Calu3 (cell line): Measurements from ENCODE around the gene NUDT14. TPM values are rescaled to one million over a fixed set of nuclear protein-coding genes. Genes with fewer than 3 reads are reported as not detected.

Source experiments
- BruUV-seq: library from RNA; stranded (reverse); fragments of 400-500 nt; replicated peaks from 2 replicates; lab custom pipeline; 2021; lab: Mats Ljungman, UMichigan
- CTCF ChIA-PET: fragments of 300-600 bp; sonication (Branson Sonifier 250); formaldehyde crosslinking; loops from one replicate; lab custom pipeline; 2022; ENCODE audit warnings: antibody characterized with exemption; lab: Charles Lee
- DNase-seq: peaks from one replicate; pipeline ENCODE4 v3.0.0; 2022
- H3K27ac Mint-ChIP-seq: one replicate; pipeline ENCODE4 v1.8.0; 2022; ENCODE audit warnings: mixed read lengths; ENCODE audit not compliant: unreplicated experiment
- H3K27me3 Mint-ChIP-seq: one replicate; pipeline ENCODE4 v1.8.0; 2022; ENCODE audit warnings: mixed read lengths; ENCODE audit not compliant: unreplicated experiment
- H3K36me3 Mint-ChIP-seq: one replicate; pipeline ENCODE4 v1.8.0; 2022; ENCODE audit warnings: mild to moderate bottlenecking, moderate library complexity, mixed read lengths; ENCODE audit not compliant: insufficient read depth, unreplicated experiment
- H3K4me1 Mint-ChIP-seq: one replicate; pipeline ENCODE4 v1.8.0; 2022; ENCODE audit warnings: mild to moderate bottlenecking, low read depth, mixed read lengths; ENCODE audit not compliant: unreplicated experiment
- H3K4me3 Mint-ChIP-seq: one replicate; pipeline ENCODE4 v1.8.0; 2022; ENCODE audit warnings: mild to moderate bottlenecking, low read depth, moderate library complexity, mixed read lengths; ENCODE audit not compliant: unreplicated experiment
- H3K9me3 Mint-ChIP-seq: one replicate; pipeline ENCODE4 v1.8.0; 2022; ENCODE audit warnings: low read depth, mixed read lengths; ENCODE audit not compliant: unreplicated experiment
- intact Hi-C: fragments of 100-400 bp; cut with micrococcal nuclease; formaldehyde crosslinking; loops from one replicate; pipeline ENCODE4 v1.10.0; 2022; ENCODE audit not compliant: unreplicated experiment
- total RNA-seq: library from RNA; stranded (reverse); gene quantifications from 2 replicates; pipeline ENCODE4 v1.2.3, GENCODE V29; 2022
- TF ChIP-seq, protein P1 (sequence below): fragments of 200-600 bp; IDR thresholded peaks from one replicate; pipeline ENCODE4 v1.8.0; 2022; ENCODE audit warnings: antibody characterized with exemption; ENCODE audit not compliant: unreplicated experiment

Gene NUDT14
- total RNA-seq, 1 experiment from 2014 or later: 38.0 TPM

DNA sequence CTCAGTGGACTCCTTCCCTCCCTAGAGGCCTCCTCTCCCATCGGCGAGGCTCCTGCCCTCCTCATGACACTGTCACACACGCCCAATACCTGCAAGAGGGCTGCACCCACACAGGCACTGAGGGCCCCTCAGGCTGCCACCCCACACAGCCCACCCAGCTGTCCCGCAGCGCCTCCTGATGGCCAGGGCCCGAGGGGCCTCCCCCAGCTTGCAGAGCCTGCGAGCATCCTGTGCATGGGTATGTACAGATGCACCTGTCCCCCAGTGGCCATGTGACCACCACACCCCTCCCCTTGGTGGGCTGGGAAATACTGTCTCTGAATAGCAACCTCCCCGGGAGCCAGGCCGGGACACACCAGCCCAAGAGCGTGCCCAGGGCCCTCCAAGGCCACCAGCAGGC lies 19.0 kb upstream of the NUDT14 start:
- peaks cover 8% of the 10 kb centered on the region for H3K36me3 Mint-ChIP-seq
- no peaks in the 10 kb centered on the region for H3K9me3 Mint-ChIP-seq
- no TSS peak for BruUV-seq
- no peak overlapping the region for H3K4me3 Mint-ChIP-seq
- no peak for DNase-seq
- peaks cover 15% of the 10 kb centered on the region for H3K4me1 Mint-ChIP-seq
- peaks cover 46% of the 10 kb centered on the region for H3K27me3 Mint-ChIP-seq
- CTCF ChIA-PET: no interaction called here
- TF ChIP-seq, protein P1, sequence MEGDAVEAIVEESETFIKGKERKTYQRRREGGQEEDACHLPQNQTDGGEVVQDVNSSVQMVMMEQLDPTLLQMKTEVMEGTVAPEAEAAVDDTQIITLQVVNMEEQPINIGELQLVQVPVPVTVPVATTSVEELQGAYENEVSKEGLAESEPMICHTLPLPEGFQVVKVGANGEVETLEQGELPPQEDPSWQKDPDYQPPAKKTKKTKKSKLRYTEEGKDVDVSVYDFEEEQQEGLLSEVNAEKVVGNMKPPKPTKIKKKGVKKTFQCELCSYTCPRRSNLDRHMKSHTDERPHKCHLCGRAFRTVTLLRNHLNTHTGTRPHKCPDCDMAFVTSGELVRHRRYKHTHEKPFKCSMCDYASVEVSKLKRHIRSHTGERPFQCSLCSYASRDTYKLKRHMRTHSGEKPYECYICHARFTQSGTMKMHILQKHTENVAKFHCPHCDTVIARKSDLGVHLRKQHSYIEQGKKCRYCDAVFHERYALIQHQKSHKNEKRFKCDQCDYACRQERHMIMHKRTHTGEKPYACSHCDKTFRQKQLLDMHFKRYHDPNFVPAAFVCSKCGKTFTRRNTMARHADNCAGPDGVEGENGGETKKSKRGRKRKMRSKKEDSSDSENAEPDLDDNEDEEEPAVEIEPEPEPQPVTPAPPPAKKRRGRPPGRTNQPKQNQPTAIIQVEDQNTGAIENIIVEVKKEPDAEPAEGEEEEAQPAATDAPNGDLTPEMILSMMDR: no peak
- no peak overlapping the region for H3K27ac Mint-ChIP-seq
- intact Hi-C loops: no loop called here

DNA sequence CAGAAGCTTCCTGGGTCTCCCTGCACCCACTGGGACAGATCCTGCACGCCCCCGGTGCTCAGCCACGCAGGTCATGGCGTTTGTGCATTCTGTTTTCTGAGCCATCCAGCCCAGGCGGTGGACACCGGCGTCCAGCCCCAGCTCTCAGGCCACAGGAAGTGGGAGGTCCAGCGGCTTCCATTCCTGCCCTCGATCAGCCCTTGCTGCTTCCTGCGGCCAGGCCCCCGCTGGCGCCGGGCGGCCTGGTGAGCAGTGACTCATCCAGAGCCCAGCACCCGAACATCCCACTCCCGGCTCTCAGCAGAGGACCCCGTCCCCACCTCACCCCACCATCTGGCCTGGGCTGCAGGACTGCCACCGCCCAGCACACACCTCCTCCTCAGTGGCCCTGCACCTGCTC lies 18.0 kb upstream of the NUDT14 start:
- H3K27me3 Mint-ChIP-seq: peaks cover 56% of the 10 kb centered on the region
- H3K9me3 Mint-ChIP-seq: no peaks in the 10 kb centered on the region
- peaks cover 18% of the 10 kb centered on the region for H3K4me1 Mint-ChIP-seq
- intact Hi-C loops: no loop called here
- no TSS peak for BruUV-seq
- CTCF ChIA-PET: interaction anchor here (0.9 kb wide), 1 partner anchor 104 kb away, joined by 3 read pairs; no protein-coding TSS in a partner anchor
- no peak overlapping the region for H3K4me3 Mint-ChIP-seq
- no peaks in the 10 kb centered on the region for H3K36me3 Mint-ChIP-seq
- TF ChIP-seq, protein P1: no peak
- DNase-seq: no peak
- no peak overlapping the region for H3K27ac Mint-ChIP-seq

DNA sequence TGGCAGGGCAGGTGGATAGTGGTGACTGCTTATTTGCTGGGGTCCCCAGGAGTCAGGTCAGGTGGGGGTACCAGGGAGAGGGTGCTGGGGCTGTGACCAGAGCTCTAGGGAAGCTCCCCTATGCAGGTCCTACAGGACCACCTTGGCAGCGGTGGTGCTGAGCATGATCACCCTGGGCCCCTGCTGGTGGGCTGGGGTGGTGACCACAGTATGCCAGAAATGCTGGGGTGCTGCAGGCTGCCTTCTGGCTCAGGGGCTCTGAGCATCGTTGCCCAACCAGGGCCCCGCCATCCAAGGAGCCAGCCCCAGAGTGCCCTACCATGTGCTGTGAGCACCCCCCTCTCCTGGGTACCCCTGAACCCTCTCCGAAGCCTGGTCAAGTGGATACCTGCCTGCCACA lies 17.5 kb upstream of the NUDT14 start:
- no TSS peak for BruUV-seq
- intact Hi-C loops: no loop called here
- Mint-ChIP-seq H3K4me3 (no peak overlapping the region), H3K27me3 (peaks cover 61% of the 10 kb centered on the region), H3K9me3 (no peaks in the 10 kb centered on the region), H3K36me3 (no peaks in the 10 kb centered on the region), H3K27ac (no peak overlapping the region), H3K4me1 (peaks cover 20% of the 10 kb centered on the region)
- no peak for DNase-seq
- CTCF ChIA-PET: interaction anchor here (0.9 kb wide), 1 partner anchor 104 kb away, joined by 3 read pairs; no protein-coding TSS in a partner anchor
- TF ChIP-seq, protein P1: no peak

DNA sequence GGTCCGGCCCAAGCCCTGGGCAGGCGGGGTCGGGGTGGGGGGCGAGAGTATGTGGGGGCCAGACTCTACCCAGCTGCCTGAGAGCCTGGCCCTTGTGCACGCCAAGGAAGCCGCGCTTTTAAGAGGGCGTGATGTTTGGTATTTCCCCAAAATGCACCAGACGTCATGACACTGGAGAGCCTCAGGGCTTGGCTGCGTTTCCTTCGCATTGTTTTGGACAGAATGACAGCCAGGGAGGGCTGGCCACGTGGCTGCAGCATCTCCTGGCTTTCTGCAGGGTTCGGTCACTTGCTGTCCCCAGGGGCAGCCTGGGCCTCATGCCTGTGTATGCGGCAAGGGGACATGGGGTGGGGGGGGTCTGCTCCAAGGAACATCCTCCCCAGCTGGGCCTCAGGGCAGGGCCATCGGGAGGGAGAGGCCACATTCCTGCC lies 16.1 kb upstream of the NUDT14 start:
- Mint-ChIP-seq H3K4me1 (peaks cover 20% of the 10 kb centered on the region), H3K27ac (no peak overlapping the region), H3K4me3 (no peak overlapping the region), H3K9me3 (no peaks in the 10 kb centered on the region), H3K27me3 (peaks cover 63% of the 10 kb centered on the region), H3K36me3 (no peaks in the 10 kb centered on the region)
- no TSS peak for BruUV-seq
- CTCF ChIA-PET: no interaction called here
- no peak for DNase-seq
- TF ChIP-seq, protein P1: no peak
- intact Hi-C loops: no loop called here
